ENCODE data around the gene TAF1C.
"Not testable (repeated sequence)": the region's sequence is repeated elsewhere in the genome, so short reads cannot be mapped to it uniquely, and the experiment has no call there.

Gene TAF1C

DNA sequence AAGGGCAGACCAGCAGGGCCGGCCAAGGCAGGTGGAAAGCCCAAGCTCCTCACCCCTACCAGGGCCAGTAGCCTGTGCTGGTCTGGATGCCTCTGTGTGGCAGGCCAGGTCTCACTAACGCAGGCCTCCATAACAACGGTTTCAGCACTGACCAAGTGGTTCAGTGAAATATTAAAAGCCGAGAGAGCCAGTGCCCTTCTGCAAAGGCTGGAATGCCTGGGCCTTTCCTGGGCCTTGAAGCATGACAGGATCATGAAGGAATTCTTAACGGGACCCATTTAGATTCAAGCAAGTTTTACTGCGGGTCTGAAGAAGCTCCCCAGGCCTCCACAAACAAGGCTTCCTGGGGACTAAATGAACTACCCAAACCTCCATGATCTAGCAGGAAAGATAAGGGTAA, 20.4 kb upstream of the TAF1C start:
- no peak for DNase-seq

- DNase-seq: no peak
Observed at GRCh38 chr16:84205976-84206691, 19.3 kb upstream of the TAF1C start.

GRCh38 chr16:84205123-84205522, 18.3 kb upstream of the TAF1C start:
- not testable (repeated sequence) for DNase-seq

GRCh38 chr16:84204551-84204950, 17.7 kb upstream of the TAF1C start:
- DNase-seq: not testable (repeated sequence)

DNA sequence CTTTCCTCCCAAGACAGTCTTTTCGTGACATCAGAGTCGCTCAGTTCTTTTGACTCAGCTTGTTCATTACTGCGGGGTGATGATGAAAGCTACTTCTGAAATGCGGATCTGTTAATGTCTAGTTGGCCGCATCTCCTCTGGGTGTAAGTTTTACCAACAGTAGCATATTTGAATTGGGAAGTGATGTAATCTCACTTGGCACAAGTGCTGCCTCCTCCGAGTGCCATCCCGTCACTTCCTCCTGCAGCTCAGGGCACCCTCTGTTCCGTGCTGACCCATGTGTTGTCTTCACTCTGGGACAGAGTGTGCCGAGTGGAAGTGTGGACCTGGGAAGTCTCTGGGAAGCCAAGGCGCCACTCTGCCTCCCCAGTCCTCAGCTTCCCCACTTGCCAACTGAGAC, 13.0 kb upstream of the TAF1C start:
- DNase-seq: no peak

DNA sequence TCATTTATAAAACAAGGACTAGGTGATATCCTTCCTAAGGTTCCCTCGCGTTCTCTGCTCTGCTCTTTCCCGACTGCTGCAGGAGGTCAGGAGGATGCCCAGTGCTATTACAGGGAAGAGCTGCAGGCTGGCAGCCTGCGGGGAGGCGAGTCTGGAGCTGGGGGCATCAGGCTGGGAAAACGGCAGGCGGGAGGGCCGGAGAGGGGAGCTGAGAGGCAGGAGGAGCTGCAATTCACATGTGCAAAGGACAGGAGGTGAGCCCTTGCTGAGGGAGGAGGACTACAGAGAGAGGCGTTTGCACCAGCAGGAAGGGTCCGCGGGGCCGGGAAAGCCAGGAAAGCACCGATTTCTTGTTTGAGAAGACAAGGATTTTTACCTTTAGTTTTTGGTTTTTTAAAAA, 12.2 kb upstream of the TAF1C start:
- DNase-seq: no peak

DNA sequence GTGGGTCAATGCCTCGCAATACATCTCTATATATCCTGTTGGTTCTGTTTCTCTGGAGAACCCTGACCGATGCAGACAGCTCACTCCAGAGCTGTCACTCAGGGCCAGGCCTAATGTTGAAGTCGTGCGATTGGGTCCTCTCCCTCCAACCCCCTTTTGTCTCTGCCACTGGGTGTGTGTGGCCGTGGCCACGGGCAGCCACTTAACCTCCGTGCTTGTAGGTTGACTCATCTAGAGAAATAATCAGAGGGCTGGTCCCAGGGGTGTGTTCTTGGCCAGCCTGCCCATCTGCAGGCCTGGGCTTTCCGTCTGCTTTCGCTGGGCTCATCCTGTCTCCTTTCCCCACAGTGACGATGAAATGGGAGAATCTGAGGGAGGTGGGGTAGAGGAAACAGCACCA, 11.5 kb upstream of the TAF1C start:
- DNase-seq: no peak

DNA sequence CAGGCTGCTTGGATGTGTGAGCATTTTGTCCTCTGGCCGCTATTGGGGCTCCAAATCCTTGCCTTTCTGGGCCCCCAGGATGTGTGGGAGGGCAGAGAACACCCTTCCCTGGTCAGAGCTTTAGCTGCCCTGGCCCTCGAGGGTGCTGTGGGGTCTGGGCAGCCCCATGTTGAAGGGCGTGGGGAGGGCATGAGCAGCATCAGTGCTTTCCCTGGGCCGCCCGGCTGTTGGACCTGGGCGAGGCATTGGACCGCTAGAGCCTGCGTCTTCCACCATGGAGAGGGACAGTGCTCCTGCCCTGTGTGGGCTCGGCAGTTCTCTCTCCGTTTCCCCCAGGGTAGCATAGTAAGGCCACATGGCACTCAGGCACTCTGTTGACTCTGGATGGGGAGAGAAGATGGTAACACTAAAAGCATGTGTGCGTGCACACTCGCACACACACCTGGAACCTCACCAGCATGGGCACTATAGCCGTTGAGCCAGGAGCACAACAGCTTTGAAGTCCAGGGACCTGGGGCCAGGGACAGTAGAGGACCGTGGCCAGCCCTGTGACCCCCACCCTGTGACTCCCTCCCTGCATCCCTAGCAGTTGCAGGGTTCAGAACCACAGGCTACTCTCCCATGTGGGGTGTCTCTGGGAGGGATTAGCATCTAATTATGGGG, 10.7 kb upstream of the TAF1C start:
- DNase-seq: no peak

DNA sequence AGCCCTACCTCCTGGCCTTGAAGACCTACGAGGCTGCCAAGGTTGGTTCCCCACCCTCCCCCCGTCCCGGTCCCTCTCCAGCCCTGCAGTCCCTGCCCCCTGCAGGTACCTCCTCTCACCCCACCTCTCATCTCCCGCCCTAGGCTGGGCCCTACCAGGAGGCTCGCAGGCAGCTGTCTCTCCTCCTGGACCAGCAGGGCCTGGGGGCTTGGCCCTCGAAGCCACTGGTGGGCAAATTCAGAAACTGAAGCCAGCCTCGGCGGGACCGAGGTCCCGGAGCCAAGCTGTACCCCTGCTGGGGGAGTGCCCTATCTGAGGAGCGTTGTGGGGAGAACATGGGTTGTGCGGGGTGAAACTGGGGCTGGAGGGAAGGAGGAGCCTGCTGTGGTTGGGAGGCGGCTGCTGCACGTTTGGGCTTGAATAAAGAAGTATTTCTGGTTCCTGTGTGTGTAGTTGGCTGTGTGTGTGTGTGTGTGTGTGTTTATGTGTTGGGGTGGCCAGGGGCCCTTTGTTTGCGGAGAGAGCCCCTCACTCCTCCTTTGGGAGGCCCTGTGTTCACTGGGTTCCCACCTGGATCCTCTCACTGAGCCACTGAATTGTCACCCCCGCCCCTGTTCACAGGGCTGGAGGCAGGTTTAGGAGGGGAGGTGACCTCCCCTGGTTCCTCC, 10.0 kb upstream of the TAF1C start:
- no peak for DNase-seq

- DNase-seq: no peak
Observed at GRCh38 chr16:84196101-84196500, 9.2 kb upstream of the TAF1C start.

DNA sequence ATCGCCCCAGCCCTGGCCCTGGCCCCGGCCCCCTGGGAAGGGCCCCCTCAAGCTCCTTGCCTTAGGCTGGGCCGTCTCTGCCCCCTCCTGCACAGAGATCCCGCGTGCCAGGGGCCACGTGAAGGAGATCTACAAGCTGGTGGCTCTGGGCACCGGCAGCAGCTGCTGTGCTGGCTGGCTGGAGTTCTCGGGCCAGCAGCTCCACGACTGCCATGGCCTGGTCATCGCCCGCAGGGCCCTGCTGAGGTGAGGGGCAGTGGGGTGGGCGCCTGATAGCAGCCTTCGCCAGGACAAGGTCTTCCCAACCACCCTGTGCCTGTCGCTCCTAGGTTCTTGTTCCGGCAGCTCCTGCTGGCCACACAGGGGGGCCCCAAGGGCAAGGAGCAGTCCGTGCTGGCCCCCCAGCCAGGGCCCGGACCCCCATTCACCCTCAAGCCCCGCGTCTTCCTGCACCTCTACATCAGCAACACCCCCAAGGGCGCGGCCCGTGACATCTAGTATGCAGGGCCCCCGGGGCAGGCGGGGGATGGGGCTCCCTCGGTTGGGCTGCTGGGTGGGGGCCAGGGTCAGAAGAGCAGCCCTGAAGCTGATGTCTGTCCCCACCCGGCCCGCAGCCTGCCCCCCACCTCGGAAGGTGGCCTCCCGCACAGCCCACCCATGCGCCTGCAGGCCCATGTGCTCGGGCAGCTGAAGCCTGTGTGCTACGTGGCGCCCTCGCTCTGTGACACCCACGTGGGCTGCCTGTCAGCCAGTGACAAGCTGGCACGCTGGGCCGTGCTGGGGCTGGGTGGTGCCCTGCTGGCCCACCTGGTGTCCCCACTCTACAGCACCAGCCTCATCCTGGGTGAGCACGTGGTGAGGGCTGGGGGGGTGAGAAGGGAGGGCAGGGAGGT, 8.6 kb upstream of the TAF1C start:
- DNase-seq: no peak

DNA sequence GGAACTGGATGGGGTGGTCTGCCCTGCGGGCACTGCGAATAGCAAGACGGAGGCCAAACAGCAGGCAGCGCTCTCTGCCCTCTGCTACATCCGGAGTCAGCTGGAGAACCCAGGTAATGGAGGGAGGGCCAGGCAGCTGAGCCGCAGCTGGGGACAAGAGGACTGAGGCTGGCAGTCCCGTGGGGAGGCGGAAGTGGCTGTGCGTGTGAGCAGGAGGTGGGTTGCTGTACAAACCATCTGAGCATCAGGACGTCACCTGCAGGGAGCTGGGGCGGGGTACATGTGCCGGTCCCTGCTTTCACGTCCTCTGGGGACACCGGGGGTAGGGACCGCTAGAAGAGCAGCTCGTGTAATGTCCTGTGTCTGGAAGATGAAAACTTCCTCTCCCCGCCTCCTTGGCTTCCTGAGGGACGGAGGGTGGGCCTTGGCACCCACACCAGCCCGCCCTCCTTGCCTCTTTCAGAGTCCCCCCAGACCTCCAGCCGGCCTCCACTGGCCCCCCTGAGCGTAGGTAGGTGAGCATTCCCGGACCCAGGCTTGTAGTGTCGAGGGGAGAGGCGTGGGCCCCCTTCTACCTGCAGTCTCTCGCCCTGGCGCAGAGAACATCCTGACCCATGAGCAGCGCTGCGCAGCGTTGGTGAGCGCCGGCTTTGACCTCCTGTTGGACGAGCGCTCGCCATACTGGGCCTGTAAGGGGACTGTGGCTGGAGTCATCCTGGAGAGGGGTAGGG, 7.8 kb upstream of the TAF1C start:
- no peak for DNase-seq

DNA sequence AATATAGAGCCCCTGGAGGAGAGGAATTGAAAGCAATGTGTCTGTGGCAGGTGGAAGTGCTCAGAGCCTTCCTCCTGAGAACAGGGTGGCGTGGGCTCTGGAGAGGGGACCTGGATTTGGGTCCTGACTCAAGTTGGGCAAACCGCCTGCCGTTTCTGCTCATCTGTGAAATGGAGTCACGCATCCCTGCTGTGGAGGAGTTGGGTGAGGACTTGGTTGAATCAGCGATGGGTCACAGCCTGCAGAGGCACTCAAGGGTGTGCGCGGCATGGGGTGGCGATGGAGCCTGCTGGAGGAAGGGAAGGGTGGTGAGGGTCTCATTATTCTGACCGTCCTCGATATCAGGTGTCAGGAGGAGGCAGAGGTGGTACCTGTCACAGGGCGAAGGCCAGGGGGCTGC, 7.2 kb upstream of the TAF1C start:
- no peak for DNase-seq

DNA sequence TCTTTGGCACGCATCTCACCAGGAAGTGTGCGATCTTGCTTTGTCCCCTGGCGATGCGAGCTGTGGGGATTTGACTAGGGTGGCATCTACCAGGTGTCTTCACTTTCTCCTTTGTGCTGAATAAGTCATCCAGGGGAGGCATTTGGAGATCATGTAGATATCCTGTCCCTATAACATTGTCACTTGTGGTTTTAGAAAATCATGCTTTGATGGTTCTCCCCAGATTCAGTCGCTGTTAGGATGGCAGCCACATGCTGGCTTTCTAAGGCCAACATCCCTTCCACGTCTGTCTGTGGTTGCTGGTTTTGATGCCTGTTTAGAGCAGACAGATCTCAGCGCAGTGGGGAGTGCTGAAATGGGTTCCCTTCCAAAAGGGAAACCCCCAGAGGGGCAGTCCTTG, 6.6 kb upstream of the TAF1C start:
- no peak for DNase-seq

- no peak for DNase-seq
Observed at GRCh38 chr16:84191466-84191865, 4.6 kb upstream of the TAF1C start.

- no peak for DNase-seq
Observed at GRCh38 chr16:84190731-84191388, 4.0 kb upstream of the TAF1C start, which contains the start of gene ADAD2. Gene ADAD2, plus strand, starts transcription at chr16:84191157. Its CDS starts 74 bp downstream, at chr16:84191231.

- DNase-seq: no peak
Observed at GRCh38 chr16:84184775-84185174, 2.1 kb downstream of the TAF1C start.

GRCh38 chr16:84183911-84184591, 2.8 kb downstream of the TAF1C start:
- DNase-seq: no peak

GRCh38 chr16:84183572-84183875, 3.3 kb downstream of the TAF1C start:
- DNase-seq: no peak

- DNase-seq: no peak
Observed at GRCh38 chr16:84182680-84183571, 3.9 kb downstream of the TAF1C start.

All from NCI-H2227 treated with DMSO at 0.1 percent for 48 hours (cell line).